MM.1S (cell line): ENCODE results near the gene PTX3.

ENCODE experiments used
- DNase-seq: peaks from one replicate; pipeline ENCODE4 v3.0.0-alpha.2; 2015
- H2AFZ ChIP-seq: fragments of 300-600 bp; sonication (generic); 2 replicates; pipeline ENCODE4 v1.6.0; 2016; ENCODE audit warnings: antibody characterized with exemption, low read length
- H3F3A ChIP-seq: fragments of 300-600 bp; sonication (generic); 2 replicates; pipeline ENCODE4 v1.6.1; 2016; ENCODE audit warnings: mild to moderate bottlenecking, antibody characterized with exemption, low read length, moderate library complexity, mixed read lengths; ENCODE audit not compliant: insufficient read depth
- H3K27ac ChIP-seq: fragments of 300-600 bp; sonication (generic); 2 replicates; pipeline ENCODE4 v1.5.1; 2016; ENCODE audit warnings: mild to moderate bottlenecking, low read length
- H3K27me3 ChIP-seq: fragments of 300-600 bp; sonication (generic); replicated peaks from 2 replicates; pipeline ENCODE4 v1.6.0; 2016; ENCODE audit warnings: low read length; ENCODE audit not compliant: insufficient read depth
- H3K36me3 ChIP-seq: fragments of 300-600 bp; sonication (generic); replicated peaks from 2 replicates; pipeline ENCODE4 v1.6.1; 2016; ENCODE audit warnings: mild to moderate bottlenecking, low read length, mixed read lengths; ENCODE audit not compliant: insufficient read depth
- H3K4me1 ChIP-seq: fragments of 300-600 bp; sonication (generic); 2 replicates; pipeline ENCODE4 v1.6.1; 2016; ENCODE audit warnings: low read length, mixed read lengths
- H3K4me2 ChIP-seq: fragments of 300-600 bp; sonication (generic); 2 replicates; pipeline ENCODE4 v1.6.0; 2016; ENCODE audit warnings: low read depth, low read length
- H3K4me3 ChIP-seq: fragments of 300-600 bp; sonication (generic); 2 replicates; pipeline ENCODE4 v1.5.1; 2016; ENCODE audit warnings: low read length, mixed read lengths
- H3K79me2 ChIP-seq: fragments of 300-600 bp; sonication (generic); 2 replicates; pipeline ENCODE4 v1.6.1; 2016; ENCODE audit warnings: mixed run types, low read length, mixed read lengths
- H3K9ac ChIP-seq: fragments of 300-600 bp; sonication (generic); 2 replicates; pipeline ENCODE4 v1.6.1; 2016; ENCODE audit warnings: low read length, mixed read lengths
- H3K9me2 ChIP-seq: fragments of 300-600 bp; sonication (generic); replicated peaks from 2 replicates; pipeline ENCODE4 v1.6.1; 2016; ENCODE audit warnings: mild to moderate bottlenecking, low read length, mixed read lengths; ENCODE audit not compliant: insufficient read depth
- H3K9me3 ChIP-seq: fragments of 300-600 bp; sonication (generic); replicated peaks from 2 replicates; pipeline ENCODE4 v1.6.1; 2016; ENCODE audit warnings: mild to moderate bottlenecking, low read length, mixed read lengths; ENCODE audit not compliant: insufficient read depth
- H4K20me1 ChIP-seq: fragments of 300-600 bp; sonication (generic); 2 replicates; pipeline ENCODE4 v1.6.1; 2016; ENCODE audit warnings: mild to moderate bottlenecking, low read length, moderate library complexity, mixed read lengths; ENCODE audit not compliant: insufficient read depth
- CTCF ChIP-seq: fragments of 300-600 bp; sonication (generic); IDR thresholded peaks from 2 replicates; pipeline ENCODE4 v1.5.1; 2016; ENCODE audit warnings: antibody characterized with exemption, low read length, mixed read lengths
- EZH2 ChIP-seq: fragments of 300-600 bp; sonication (generic); optimal IDR thresholded peaks from 2 replicates; pipeline ENCODE3; 2017; ENCODE audit warnings: low read depth, mild to moderate bottlenecking, antibody characterized with exemption, low read length, mixed read lengths
- EZH2phosphoT487 ChIP-seq: fragments of 300-600 bp; sonication (generic); IDR thresholded peaks from 2 replicates; pipeline ENCODE4 v1.6.1; 2018; ENCODE audit warnings: antibody characterized with exemption, low read length

Gene PTX3

GRCh38 chr3:157479464-157480243, 43.0 kb downstream of the PTX3 start:
- H3K9me2 ChIP-seq: no peaks in the 10 kb centered on the region
- no peaks in the 10 kb centered on the region for H3K27me3 ChIP-seq
- no peak overlapping the region for H3K4me2 ChIP-seq
- no peak overlapping the region for H3K4me3 ChIP-seq
- H3K9ac ChIP-seq: no peak overlapping the region
- H3K36me3 ChIP-seq: no peaks in the 10 kb centered on the region
- no peak for DNase-seq
- H3K9me3 ChIP-seq: no peaks in the 10 kb centered on the region
- no peaks in the 10 kb centered on the region for H3K79me2 ChIP-seq
- no peaks in the 10 kb centered on the region for H4K20me1 ChIP-seq
- TF ChIP-seq EZH2: no peak
- TF ChIP-seq CTCF: no peak
- no peak overlapping the region for H2AFZ ChIP-seq
- H3F3A ChIP-seq: no peaks in the 10 kb centered on the region
- no peaks in the 10 kb centered on the region for H3K4me1 ChIP-seq
- no peak overlapping the region for H3K27ac ChIP-seq

- Histone ChIP-seq H3K9ac (no peak overlapping the region), H3K4me2 (no peak overlapping the region), H4K20me1 (no peaks in the 10 kb centered on the region), H3K9me2 (no peaks in the 10 kb centered on the region), H3K4me3 (no peak overlapping the region), H3K9me3 (no peaks in the 10 kb centered on the region; the same call in 1 of the 2 replicates), H3K27me3 (no peaks in the 10 kb centered on the region), H3K79me2 (no peaks in the 10 kb centered on the region), H3K4me1 (no peaks in the 10 kb centered on the region), H3F3A (no peaks in the 10 kb centered on the region), H2AFZ (no peak overlapping the region), H3K27ac (no peak overlapping the region), H3K36me3 (no peaks in the 10 kb centered on the region)
- DNase-seq: no peak
- TF ChIP-seq EZH2phosphoT487 (no peak), EZH2 (no peak), CTCF (no peak)
These were observed 50.7 kb downstream of the PTX3 start for GRCh38 chr3:157487339-157487738.

GRCh38 chr3:157488144-157488543, 51.5 kb downstream of the PTX3 start:
- Histone ChIP-seq H3K27ac (no peak overlapping the region), H2AFZ (no peak overlapping the region), H3K4me1 (no peaks in the 10 kb centered on the region), H3K79me2 (no peaks in the 10 kb centered on the region), H3K9ac (no peak overlapping the region), H3K4me2 (no peak overlapping the region), H3K36me3 (no peaks in the 10 kb centered on the region), H3K27me3 (no peaks in the 10 kb centered on the region), H4K20me1 (no peaks in the 10 kb centered on the region), H3K9me3 (no peaks in the 10 kb centered on the region; the same call in 1 of the 2 replicates), H3F3A (no peaks in the 10 kb centered on the region), H3K9me2 (no peaks in the 10 kb centered on the region), H3K4me3 (no peak overlapping the region)
- DNase-seq: no peak
- TF ChIP-seq EZH2 (no peak), CTCF (no peak), EZH2phosphoT487 (no peak)
